Measurements from ENCODE around the gene MALRD1. TPM values are rescaled to one million over a fixed set of nuclear protein-coding genes. Genes with fewer than 3 reads are reported as not detected.

MALRD1 gene
- total RNA-seq, 1 donor from 2014 or later, result not detected

DNA sequence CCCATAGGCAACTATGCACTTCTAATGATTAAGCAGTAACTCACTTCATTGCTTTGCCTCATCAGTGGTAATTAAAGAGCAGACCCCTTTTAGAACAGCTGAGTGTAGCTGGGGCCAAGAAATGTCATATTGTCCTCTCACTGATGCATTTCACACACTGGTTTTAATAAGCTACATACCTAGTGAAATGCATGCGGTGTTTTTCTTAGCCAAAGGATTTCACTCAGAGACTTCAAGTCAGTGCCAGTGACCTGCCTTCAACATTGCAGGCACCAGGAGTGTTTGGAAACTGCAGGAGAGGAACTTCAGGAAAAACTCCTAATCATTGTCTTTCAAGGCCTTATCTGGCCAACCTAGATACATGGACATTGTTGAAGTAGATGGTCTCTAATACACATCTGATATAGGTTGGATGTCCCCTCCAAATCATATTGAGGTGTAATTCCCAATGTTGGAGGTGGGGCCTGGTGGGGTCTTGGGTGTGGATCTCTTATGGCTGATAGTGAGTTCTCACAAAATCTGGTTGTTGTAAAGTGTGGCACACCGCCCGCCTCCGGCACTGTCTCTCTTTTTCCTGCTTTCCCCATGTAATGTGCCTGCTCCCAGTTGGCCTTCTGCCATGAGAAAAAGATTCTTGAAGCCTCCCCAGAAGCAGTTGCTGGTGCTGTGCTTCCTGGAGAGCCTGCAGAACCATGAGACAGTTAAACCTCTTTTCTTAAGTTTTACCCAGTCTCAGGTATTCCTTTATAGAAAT, 515.0 kb downstream of the MALRD1 start:
- DNase-seq (ENCODE audit: low spot score) (no peak), ATAC-seq (no peak)

DNA sequence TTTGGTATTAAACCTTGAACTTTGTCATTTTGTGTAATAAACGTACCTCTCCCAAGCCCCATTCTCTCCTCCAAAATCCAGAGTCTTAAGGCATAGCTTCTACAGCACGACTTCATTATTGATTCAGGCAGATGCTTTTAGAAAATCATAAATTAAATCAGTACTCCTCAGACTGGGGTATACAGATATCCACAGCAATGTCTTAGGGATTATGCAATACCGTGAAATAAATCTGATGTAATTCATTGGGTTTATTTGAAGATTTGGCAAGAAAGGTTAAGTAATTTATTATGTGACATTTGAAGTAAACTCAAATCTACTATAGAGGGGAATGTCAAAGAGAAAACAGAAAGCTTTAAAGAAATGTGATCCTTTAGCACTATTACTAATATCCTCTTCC, 521.5 kb downstream of the MALRD1 start:
- ATAC-seq (no peak), DNase-seq (ENCODE audit: low spot score) (no peak)

GRCh38 chr10:19570991-19571390, 522.4 kb downstream of the MALRD1 start:
- no peak for ATAC-seq

DNA sequence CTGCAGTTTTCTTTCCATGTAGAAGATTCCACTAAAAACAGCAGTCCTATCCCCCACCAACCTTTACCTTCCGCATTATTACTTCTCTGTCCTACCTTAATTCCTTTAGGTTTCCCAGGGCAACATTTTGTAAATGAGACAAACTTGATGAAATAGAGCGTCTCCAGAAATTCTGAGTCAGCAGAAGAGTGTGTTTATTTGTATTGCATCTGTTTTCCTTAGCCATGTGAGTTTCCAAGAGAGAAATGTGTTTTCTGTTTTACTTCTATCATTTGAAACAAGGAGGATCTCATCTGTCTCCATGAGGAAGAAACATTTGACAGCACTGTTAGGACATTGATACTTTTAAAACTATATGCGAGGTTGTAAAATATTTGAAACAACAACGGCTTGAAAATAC, 523.5 kb downstream of the MALRD1 start:
- DNase-seq (ENCODE audit: low spot score), result no peak
- no peak for ATAC-seq

More at GRCh38 chr10:19570991-19571390, 522.4 kb downstream of the MALRD1 start:
- DNase-seq (ENCODE audit: low spot score), result no peak

DNA sequence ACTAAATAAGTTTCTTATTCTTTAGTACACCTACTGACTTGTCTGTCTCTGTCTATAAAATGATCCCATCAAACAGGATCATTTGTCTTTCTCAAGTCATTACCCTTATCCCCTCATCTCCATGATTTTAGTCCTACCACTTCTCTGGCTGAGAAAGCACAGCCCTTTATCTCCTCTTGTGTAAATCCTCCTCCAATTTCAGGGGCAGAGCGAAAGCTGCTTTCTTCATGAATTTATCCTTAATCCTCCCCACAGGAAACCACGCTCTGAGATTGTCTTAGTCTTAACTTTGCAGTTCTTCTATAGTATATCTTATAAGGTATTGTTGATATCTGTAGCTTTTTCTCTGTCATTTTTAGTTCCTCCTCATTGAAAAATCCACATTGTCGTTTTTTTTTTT, 528.0 kb downstream of the MALRD1 start:
- no peak for DNase-seq (ENCODE audit: low spot score)
- ATAC-seq, result no peak

DNA sequence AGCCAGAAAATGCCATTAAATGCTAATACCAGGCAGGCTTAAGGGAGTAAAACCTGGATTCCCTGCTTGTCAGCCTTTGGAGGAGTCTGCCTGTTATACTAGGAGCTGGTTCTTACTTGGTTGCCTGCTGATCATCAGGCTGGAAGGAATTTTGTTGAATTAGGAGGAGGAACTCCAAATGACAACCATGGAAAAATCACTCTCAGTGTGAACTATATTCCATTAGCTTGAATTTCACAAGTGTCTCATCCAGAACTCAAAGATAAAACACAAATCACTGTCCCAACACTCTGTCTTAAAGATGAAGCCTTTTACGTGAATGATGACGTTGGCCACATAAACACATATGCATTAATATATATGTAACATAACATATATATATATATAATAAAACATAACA, 528.8 kb downstream of the MALRD1 start:
- DNase-seq (ENCODE audit: low spot score) (no peak), ATAC-seq (no peak)

GRCh38 chr10:19577807-19578206, 529.2 kb downstream of the MALRD1 start:
- DNase-seq (ENCODE audit: low spot score) (no peak), ATAC-seq (no peak)

- DNase-seq (ENCODE audit: low spot score), result no peak
- ATAC-seq, result no peak
Observed at GRCh38 chr10:19578571-19578970, 530.0 kb downstream of the MALRD1 start.

- DNase-seq (ENCODE audit: low spot score), result no peak
- no peak for ATAC-seq
Observed at GRCh38 chr10:19579761-19580545, 531.4 kb downstream of the MALRD1 start.

- ATAC-seq (no peak), DNase-seq (ENCODE audit: low spot score) (no peak)
Observed at GRCh38 chr10:19580691-19581090, 532.1 kb downstream of the MALRD1 start.

GRCh38 chr10:19588608-19589007, 540.0 kb downstream of the MALRD1 start:
- ATAC-seq, result no peak
- no peak for DNase-seq (ENCODE audit: low spot score)

- DNase-seq (ENCODE audit: low spot score), result no peak
Observed at GRCh38 chr10:19592276-19592675, 543.7 kb downstream of the MALRD1 start.

DNA sequence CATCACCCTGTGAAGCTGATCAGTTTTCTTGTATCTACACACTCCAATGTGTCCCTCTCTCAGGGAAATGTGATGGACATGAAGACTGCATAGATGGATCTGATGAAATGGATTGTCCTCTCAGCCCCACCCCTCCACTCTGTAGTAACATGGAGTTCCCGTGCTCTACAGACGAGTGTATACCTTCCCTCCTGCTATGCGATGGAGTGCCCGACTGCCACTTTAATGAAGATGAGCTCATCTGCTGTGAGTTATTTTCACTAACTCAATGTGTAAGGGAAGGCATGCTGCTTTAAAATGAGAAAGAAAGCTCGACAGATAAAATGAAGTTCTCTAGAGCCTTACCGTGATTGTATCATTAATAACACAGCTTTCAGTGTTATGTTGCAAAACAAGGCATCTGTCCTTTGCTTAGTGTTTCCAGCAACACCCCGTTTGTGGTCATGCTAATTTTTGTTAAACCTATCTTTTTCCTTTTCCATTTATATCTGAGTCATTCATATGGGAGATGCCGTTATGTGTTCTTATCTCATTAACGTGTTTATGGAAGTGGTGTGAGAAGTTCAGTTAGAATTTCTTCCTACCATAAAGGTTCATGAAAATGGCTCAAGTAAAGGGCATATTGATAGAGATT, 546.7 kb downstream of the MALRD1 start:
- DNase-seq (ENCODE audit: low spot score), result no peak
- ATAC-seq, result no peak

More at GRCh38 chr10:19592276-19592675, 543.7 kb downstream of the MALRD1 start:
- ATAC-seq, result no peak

DNA sequence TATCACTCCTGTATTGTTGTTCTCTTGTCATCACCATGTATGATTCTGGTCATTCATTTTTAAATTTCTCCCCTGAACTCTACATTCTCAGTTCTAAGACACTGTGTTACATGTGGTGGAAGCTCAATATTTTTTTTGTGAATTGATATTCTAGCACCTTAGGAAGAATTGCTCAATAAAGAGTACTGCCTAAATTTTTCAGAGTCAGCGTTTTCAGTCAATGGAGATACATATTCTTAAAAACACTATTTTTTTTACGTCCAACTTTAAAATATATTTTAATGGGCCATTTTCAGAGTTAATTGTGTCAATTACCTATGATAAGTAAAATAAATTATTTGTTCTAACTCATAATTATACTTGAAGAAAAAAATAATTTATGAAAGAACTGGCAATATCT, 557.2 kb downstream of the MALRD1 start:
- no peak for DNase-seq (ENCODE audit: low spot score)
- no peak for ATAC-seq

DNA sequence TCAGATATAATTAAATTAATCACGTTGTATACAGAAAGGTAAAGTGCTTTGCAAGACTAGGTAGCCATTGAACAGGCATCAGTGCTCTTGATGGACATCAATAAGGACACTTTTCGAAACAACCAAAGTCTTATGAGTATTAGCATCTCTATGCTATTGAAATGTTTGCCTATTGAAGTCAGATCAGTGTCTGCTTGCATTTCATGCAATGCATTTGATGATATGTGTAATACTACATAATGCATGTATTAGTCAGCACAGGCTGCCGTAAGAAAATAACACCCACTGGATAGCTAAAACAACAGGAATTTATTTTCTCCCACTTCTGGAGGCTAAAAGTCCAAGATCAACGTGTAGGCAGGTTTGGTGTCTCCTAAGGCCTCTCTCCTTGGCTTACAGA, 558.4 kb downstream of the MALRD1 start:
- ATAC-seq, result no peak
- no peak for DNase-seq (ENCODE audit: low spot score)

GRCh38 chr10:19611775-19612174, 563.2 kb downstream of the MALRD1 start:
- ATAC-seq (no peak), DNase-seq (ENCODE audit: low spot score) (no peak)

- ATAC-seq (no peak), DNase-seq (ENCODE audit: low spot score) (no peak)
Observed at GRCh38 chr10:19616966-19617365, 568.4 kb downstream of the MALRD1 start.

- no peak for DNase-seq (ENCODE audit: low spot score)
Observed at GRCh38 chr10:19620811-19621210, 572.2 kb downstream of the MALRD1 start.

DNA sequence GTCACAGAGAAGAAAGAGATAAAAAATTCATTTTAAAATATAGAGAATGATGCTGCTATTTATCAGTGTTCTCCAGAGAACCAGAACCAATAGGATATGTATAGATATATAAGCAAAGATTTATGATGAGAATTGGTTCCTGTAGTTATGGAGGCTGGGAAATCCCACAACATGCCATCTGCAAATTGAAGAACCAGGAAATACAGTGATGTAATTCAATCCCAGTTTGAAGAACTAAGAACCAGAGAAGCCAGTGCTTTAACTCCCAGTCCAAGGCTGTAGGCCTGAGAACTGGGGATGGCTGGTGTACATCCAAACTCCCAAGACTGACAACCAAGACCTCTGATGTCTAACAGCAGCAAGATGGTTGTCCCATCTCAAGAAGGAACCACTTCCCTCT, 574.7 kb downstream of the MALRD1 start:
- DNase-seq (ENCODE audit: low spot score) (no peak), ATAC-seq (no peak)

More at GRCh38 chr10:19620811-19621210, 572.2 kb downstream of the MALRD1 start:
- ATAC-seq, result no peak

DNA sequence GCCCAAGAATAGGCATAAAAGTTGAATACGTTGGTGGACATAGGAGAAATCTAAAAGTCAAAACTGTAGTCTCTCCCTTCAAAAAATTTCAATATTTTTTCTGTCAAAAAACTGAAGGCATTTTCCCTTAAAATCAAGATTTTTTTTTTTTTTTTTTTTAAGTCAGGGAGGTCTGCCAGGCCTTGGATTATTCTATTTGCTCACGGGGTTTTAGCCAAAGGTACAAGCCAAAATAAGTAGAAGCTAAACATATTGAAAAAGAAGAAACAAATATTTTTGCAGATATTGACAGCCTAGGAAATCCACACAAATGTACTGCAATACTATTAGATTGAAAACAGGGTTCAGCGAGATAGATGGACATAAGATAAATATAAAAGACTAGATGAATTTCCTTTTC, 577.6 kb downstream of the MALRD1 start:
- DNase-seq (ENCODE audit: low spot score), result no peak
- no peak for ATAC-seq

GRCh38 chr10:19628767-19629560, 580.4 kb downstream of the MALRD1 start:
- no peak for ATAC-seq
- DNase-seq (ENCODE audit: low spot score), result no peak

Data from left lobe of liver (tissue), 2 donors.